Measurements from ENCODE around the gene HSPA5.
"Not testable (repeated sequence)": the region's sequence is repeated elsewhere in the genome, so short reads cannot be mapped to it uniquely, and the experiment has no call there.

Gene HSPA5

GRCh38 chr9:125241000-125241862, at the start of gene HSPA5:
TSS of gene HSPA5 (minus strand) at chr9:125241343. CDS start at chr9:125241126, 217 bp downstream.
- peak; percentile 98 for DNase-seq (ENCODE audit: low read depth)

GRCh38 chr9:125286935-125287433, 45.8 kb upstream of the HSPA5 start:
- not testable (repeated sequence) for DNase-seq (ENCODE audit: low read depth)

GRCh38 chr9:125284855-125285254, 43.7 kb upstream of the HSPA5 start:
- no peak for DNase-seq (ENCODE audit: low read depth)

GRCh38 chr9:125280945-125281344, 39.8 kb upstream of the HSPA5 start:
- no peak for DNase-seq (ENCODE audit: low read depth)

GRCh38 chr9:125277411-125277810, 36.3 kb upstream of the HSPA5 start:
- no peak for DNase-seq (ENCODE audit: low read depth)

GRCh38 chr9:125276771-125277170, 35.6 kb upstream of the HSPA5 start:
- no peak for DNase-seq (ENCODE audit: low read depth)

- no peak for DNase-seq (ENCODE audit: low read depth)
These were observed 31.6 kb upstream of the HSPA5 start for GRCh38 chr9:125272697-125273096.

GRCh38 chr9:125271081-125271480, 29.9 kb upstream of the HSPA5 start:
- no peak for DNase-seq (ENCODE audit: low read depth)

- DNase-seq (ENCODE audit: low read depth) = no peak
These were observed 27.9 kb upstream of the HSPA5 start for GRCh38 chr9:125269014-125269397.

- DNase-seq (ENCODE audit: low read depth) = no peak
These were observed 27.4 kb upstream of the HSPA5 start for GRCh38 chr9:125268394-125269013.

GRCh38 chr9:125264068-125264467, 22.9 kb upstream of the HSPA5 start:
- DNase-seq (ENCODE audit: low read depth) = not testable (repeated sequence)

GRCh38 chr9:125262294-125262991, 21.3 kb upstream of the HSPA5 start:
- DNase-seq (ENCODE audit: low read depth) = no peak

- DNase-seq (ENCODE audit: low read depth) = peak; percentile 59
These were observed 20.6 kb upstream of the HSPA5 start, which contains the start of gene GAPVD1 for GRCh38 chr9:125261501-125262293. TSS of gene GAPVD1 (plus strand) at chr9:125261826. CDS start at chr9:125298922, 37,096 bp downstream.

- DNase-seq (ENCODE audit: low read depth) = no peak
These were observed 19.4 kb upstream of the HSPA5 start for GRCh38 chr9:125260561-125260960.

- DNase-seq (ENCODE audit: low read depth) = no peak
These were observed 17.8 kb upstream of the HSPA5 start for GRCh38 chr9:125258832-125259534.

GRCh38 chr9:125258160-125258785, 17.1 kb upstream of the HSPA5 start:
- DNase-seq (ENCODE audit: low read depth) = no peak

- no peak for DNase-seq (ENCODE audit: low read depth)
These were observed 14.7 kb upstream of the HSPA5 start for GRCh38 chr9:125255781-125256391.

GRCh38 chr9:125254231-125254630, 13.1 kb upstream of the HSPA5 start:
- no peak for DNase-seq (ENCODE audit: low read depth)

- no peak for DNase-seq (ENCODE audit: low read depth)
These were observed 5.1 kb upstream of the HSPA5 start for GRCh38 chr9:125246261-125246667.

- no peak for DNase-seq (ENCODE audit: low read depth)
These were observed 2.7 kb upstream of the HSPA5 start for GRCh38 chr9:125243792-125244260.

All from HS-5 (cell line).